Forelimb muscle (tissue), 1 donor: ENCODE measurements around the gene CD300LG. TPM values are rescaled to one million over a fixed set of nuclear protein-coding genes. Genes with fewer than 3 reads are reported as not detected.
"Not testable (repeated sequence)": the region's sequence is repeated elsewhere in the genome, so short reads cannot be mapped to it uniquely, and the experiment has no call there.

ENCODE experiments used
- DNase-seq: peaks from one replicate; pipeline ENCODE4 v3.0.0-alpha.2; 2013; ENCODE audit warnings: low read depth
- polyA plus RNA-seq: library from polyadenylated mRNA; unstranded; fragments of 120-200 nt; gene quantifications from one replicate; pipeline ENCODE4 v1.2.1, GENCODE V29; 2013; ENCODE audit not compliant: insufficient read length

CD300LG gene
- polyA plus RNA-seq: 2.1 TPM

GRCh38 chr17:43846963-43847371 is at the start of gene CD300LG:
CD300LG (plus strand) TSS chr17:43847176; CDS start chr17:43847217, 41 bp downstream.
- no peak for DNase-seq

- DNase-seq: not testable (repeated sequence)
Observed at GRCh38 chr17:43798024-43798423, 49.0 kb upstream of the CD300LG start.

GRCh38 chr17:43799047-43799446 is 47.9 kb upstream of the CD300LG start:
- no peak for DNase-seq

GRCh38 chr17:43800736-43801135 is 46.2 kb upstream of the CD300LG start:
- DNase-seq: no peak

- DNase-seq: no peak
Observed at GRCh38 chr17:43801844-43802243, 45.1 kb upstream of the CD300LG start.

- no peak for DNase-seq
Observed at GRCh38 chr17:43803758-43804157, 43.2 kb upstream of the CD300LG start.

GRCh38 chr17:43805117-43805516 is 41.9 kb upstream of the CD300LG start:
- DNase-seq: no peak

- DNase-seq: no peak
Observed at GRCh38 chr17:43808076-43808475, 38.9 kb upstream of the CD300LG start.

GRCh38 chr17:43809121-43809520 is 37.9 kb upstream of the CD300LG start:
- no peak for DNase-seq

- DNase-seq: no peak
Observed at GRCh38 chr17:43810226-43810715, 36.7 kb upstream of the CD300LG start.

- DNase-seq: no peak
Observed at GRCh38 chr17:43810823-43811222, 36.2 kb upstream of the CD300LG start.

- no peak for DNase-seq
Observed at GRCh38 chr17:43812396-43813265, 34.3 kb upstream of the CD300LG start.

GRCh38 chr17:43813386-43813785 is 33.6 kb upstream of the CD300LG start:
- DNase-seq: no peak

GRCh38 chr17:43814026-43814425 is 33.0 kb upstream of the CD300LG start:
- no peak for DNase-seq

- DNase-seq: no peak
Observed at GRCh38 chr17:43814714-43815113, 32.3 kb upstream of the CD300LG start.

- no peak for DNase-seq
Observed at GRCh38 chr17:43816336-43817320, 30.3 kb upstream of the CD300LG start.

- DNase-seq: no peak
Observed at GRCh38 chr17:43817826-43818225, 29.1 kb upstream of the CD300LG start.

- DNase-seq: no peak
Observed at GRCh38 chr17:43818966-43819365, 28.0 kb upstream of the CD300LG start.

- DNase-seq: no peak
Observed at GRCh38 chr17:43820759-43821158, 26.2 kb upstream of the CD300LG start.

- no peak for DNase-seq
Observed at GRCh38 chr17:43822570-43823190, 24.3 kb upstream of the CD300LG start.

GRCh38 chr17:43823350-43824084 is 23.5 kb upstream of the CD300LG start:
- DNase-seq: no peak
